ENCODE measurements around the gene FARSB.

- no peak for TF ChIP-seq CTCF (IDR thresholded peaks at IDR 0.05; ENCODE audit: extremely low read depth in 1 of 2, insufficient read depth in 1 of 2, low read depth in 1 of 2, low read length in 2 of 2)
- no peak for TF ChIP-seq POLR2AphosphoS5 (IDR thresholded peaks at IDR 0.05; ENCODE audit: insufficient read depth, low read depth, low read length)
- TF ChIP-seq GATA2 (IDR thresholded peaks at IDR 0.05; ENCODE audit: insufficient read depth, insufficient read length, low read depth, low read length), result no peak
- no peak for TF ChIP-seq POLR2A (IDR thresholded peaks at IDR 0.05; ENCODE audit: low read depth, low read length)
- TF ChIP-seq EZH2 (IDR thresholded peaks at IDR 0.05; ENCODE audit: borderline replicate concordance, low read depth, low read length, severe bottlenecking), result no peak
- no peak for TF ChIP-seq MYC (IDR thresholded peaks at IDR 0.05; ENCODE audit: low read depth, low read length)
- no peak for TF ChIP-seq MAX (IDR thresholded peaks at IDR 0.05; ENCODE audit: insufficient read depth, insufficient read length)
- no peak for TF ChIP-seq FOS (IDR thresholded peaks at IDR 0.05; ENCODE audit: borderline replicate concordance, insufficient read depth, low read length)
- no peak for TF ChIP-seq JUN (IDR thresholded peaks at IDR 0.05; ENCODE audit: borderline replicate concordance, insufficient read depth, insufficient read length, low read depth)
These were observed 134.8 kb downstream of the FARSB start for GRCh38 chr2:222521099-222521498.

Data from endothelial cell of umbilical vein (primary cell).